ENCODE measurements around the gene LDLR.
"Not testable (repeated sequence)": the region's sequence is repeated elsewhere in the genome, so short reads cannot be mapped to it uniquely, and the experiment has no call there.

Gene LDLR

DNA sequence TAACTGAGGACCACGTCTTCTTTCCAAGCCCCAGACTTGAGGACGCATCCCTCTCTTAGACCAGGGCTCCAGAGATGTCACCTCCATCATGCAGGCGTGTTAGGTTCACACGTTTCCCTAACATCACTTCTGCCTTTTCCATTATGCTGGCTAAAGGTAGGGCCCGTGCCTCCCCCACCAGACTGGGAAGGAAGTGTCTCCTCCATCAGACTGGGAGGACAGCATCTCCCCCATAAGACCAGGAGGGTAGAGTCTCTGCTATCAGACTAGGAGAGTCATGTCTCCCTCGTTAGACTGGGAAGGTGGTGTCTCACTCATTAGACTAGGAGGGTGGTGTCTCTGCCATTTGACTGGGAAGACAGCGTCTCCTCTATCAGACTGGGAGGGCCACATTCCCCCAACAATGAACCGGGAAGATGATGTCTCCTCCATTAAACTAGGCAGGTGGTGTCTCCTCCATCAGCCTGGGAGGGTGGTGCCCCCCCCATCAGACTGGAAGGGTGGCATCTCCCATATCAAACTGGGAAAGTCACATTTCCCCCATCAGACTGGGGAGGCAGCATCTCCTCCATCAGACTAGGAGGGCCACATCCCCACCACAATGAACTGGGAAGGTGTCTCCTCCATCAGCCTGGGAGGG, 84.4 kb downstream of the LDLR start:
- no peak for DNase-seq (ENCODE audit: low spot score)

GRCh38 chr19:11174336-11174735, 85.1 kb downstream of the LDLR start:
- no peak for DNase-seq (ENCODE audit: low spot score)

DNA sequence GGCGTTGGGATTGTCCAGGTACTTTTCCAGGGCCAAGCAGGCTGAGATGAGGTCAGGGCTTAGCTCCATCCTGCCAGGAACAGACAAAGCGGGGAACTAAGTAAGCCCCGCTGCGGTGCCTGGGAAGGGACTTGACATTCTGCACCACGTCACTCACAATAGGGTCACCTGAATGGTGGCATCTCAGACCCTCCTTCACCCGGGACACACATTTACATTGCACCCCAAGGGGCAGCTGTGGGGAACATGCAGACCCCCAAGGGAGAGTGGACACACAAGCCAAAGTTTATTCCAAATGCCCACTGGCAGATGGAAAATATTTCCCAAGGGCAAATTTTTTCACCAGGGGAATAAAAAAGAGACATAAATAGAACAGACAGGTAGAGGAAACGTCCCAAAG, 86.7 kb downstream of the LDLR start:
- no peak for DNase-seq (ENCODE audit: low spot score)

DNA sequence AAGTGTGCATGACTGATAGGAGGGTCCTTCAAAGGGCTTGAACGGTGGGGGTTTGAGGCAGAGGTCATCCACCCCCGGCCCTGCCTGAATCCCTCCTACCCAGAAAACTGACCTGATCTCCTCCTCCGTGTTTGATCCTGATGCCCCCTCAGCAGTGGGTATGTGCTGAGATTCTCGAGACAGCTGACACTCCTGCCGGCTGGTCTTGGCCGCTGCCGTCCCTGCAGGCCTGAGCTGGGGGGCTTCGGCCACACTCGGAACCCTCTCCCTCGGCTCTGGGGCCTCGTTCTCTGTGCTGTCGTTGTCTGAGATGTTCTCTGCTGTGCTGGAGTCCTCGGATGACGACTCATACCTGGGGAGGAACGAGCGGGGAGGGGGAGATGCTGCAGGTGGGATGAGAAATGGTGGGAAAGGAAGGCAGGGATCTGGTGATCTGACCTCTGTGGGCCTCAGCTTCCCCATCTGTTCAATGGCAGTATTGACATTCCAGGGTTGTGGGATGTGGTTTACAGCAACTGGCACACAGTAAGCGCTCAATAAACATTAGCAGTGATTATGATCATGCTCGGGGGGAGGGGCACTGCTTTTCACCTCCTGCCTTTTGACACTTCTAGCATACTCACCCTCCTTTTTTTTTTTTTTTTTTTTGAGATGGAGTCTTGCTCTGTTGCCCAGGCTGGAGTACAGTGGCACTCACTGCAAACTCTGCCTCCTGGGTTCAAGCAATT, 87.4 kb downstream of the LDLR start:
- no peak for DNase-seq (ENCODE audit: low spot score)

DNA sequence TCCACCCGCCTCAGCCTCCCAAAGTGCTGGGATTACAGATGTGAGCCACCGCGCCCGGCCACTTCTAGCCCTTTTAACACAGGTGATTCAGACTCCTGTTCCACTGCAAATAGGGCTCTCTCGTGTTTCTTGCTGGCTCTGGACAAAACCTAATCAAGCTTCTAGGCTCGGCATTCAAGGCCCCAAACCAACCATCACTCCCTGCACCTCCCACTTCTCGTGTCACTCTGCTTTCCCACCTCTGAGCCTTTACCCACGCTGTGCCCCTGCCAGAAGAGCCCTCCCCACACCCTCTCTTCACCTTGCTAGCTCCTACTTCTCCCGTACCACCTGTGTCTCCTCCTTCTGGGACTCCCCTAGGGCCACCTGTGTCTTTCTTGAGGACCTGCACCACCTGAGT, 88.3 kb downstream of the LDLR start:
- DNase-seq (ENCODE audit: low spot score) = no peak

- DNase-seq (ENCODE audit: low spot score) = not testable (repeated sequence)
Observed at GRCh38 chr19:11179145-11179465, 89.8 kb downstream of the LDLR start.

GRCh38 chr19:11179716-11180297, 90.5 kb downstream of the LDLR start:
- DNase-seq (ENCODE audit: low spot score) = no peak

- DNase-seq (ENCODE audit: low spot score) = no peak
Observed at GRCh38 chr19:11180346-11180745, 91.1 kb downstream of the LDLR start.

GRCh38 chr19:11180975-11181374, 91.7 kb downstream of the LDLR start:
- DNase-seq (ENCODE audit: low spot score) = not testable (repeated sequence)

GRCh38 chr19:11181488-11181887, 92.2 kb downstream of the LDLR start:
- DNase-seq (ENCODE audit: low spot score) = no peak

Data from left forelimb (tissue), 1 donor.